ENCODE measurements around the gene RFX2. TPM values are rescaled to one million over a fixed set of nuclear protein-coding genes. Genes with fewer than 3 reads are reported as not detected.

RFX2 gene
- total and polyA plus RNA-seq, 10 of the 15 experiments (the other 5 are each of a cell fraction or from before 2014, with no cell fraction given): 3.2 to 9.8 (median 4.7) TPM

DNA sequence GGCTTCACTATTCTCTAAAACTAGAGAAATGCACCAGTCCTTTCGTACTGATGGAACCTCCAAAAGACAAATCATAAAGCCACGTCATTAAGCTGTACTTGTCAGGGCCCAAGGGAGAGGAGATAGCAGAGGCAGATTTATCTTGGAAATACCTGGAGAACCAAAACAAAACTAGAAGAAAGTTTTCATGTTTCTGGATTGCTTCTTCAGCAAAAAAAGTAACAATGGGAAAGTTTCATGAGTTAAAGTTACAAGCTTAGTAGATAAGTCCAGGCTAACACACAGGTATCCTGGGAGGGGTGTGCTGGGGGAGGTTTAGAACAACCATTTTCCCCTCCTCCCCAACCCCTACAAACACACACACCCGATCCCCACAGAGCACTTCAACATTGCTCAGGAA lies 154.0 kb downstream of the RFX2 start:
- in situ Hi-C loops (cut with MboI): no loop called here
- H3K36me3 ChIP-seq (ENCODE audit: control insufficient read depth in 2 of 2, insufficient read depth in 2 of 2, low read length in 1 of 2): peaks cover 1 to 5% of the 10 kb centered on the region in 2 experiments; a peak in 2 of 4 replicates
- peaks cover 3% of the 10 kb centered on the region for H4K20me1 ChIP-seq (ENCODE audit: control insufficient read depth, insufficient read depth)
- BruUV-seq (replicated peaks): no TSS peak
- ChIA-PET POLR2A (no interaction called here), SMC1A (ENCODE audit: uncharacterized antibody, unreplicated experiment) (interaction anchor here (0.7 to 1.2 kb wide), 2 partner anchors 19 to 34 kb away, joined by 3 to 4 read pairs; no protein-coding TSS in a partner anchor), RAD21 (ENCODE audit: unreplicated experiment) (interaction anchor here (1.0 to 1.6 kb wide), 2 partner anchors 92 to 152 kb away, joined by 3 read pairs; partner anchors contain the start of gene NRTN), CTCF (interaction anchor here (1.7 to 3.8 kb wide), 2 partner anchors 11 to 14 kb away, joined by 4 to 22 read pairs; no protein-coding TSS in a partner anchor)
- H3K9ac ChIP-seq (ENCODE audit: control insufficient read depth, insufficient read depth, low read length): no peak overlapping the region
- H3K9me3 ChIP-seq (replicated peaks; ENCODE audit: control insufficient read depth, insufficient read depth, low read length): no peaks in the 10 kb centered on the region
- 67% methylated on average over 3 of the region's 3 CpGs for WGBS (ENCODE audit: insufficient coverage, insufficient replicate concordance, low lambda C conversion rate, missing lambda C conversion rate)
- no peak for FAIRE-seq
- intact Hi-C loops (cut with micrococcal nuclease; ENCODE audit: unreplicated experiment): no loop called here
- no peak overlapping the region for H2AFZ ChIP-seq (ENCODE audit: control insufficient read depth, low read depth, low read length)
- no peak overlapping the region for H3K27ac ChIP-seq (ENCODE audit: control insufficient read depth, insufficient read depth)
- no peak overlapping the region for H3K4me2 ChIP-seq (ENCODE audit: control insufficient read depth, insufficient read depth)
- no peak for DNase-seq (ENCODE audit: low read depth, low spot score)
- no peaks in the 10 kb centered on the region for H3K27me3 ChIP-seq (replicated peaks in 1 of 2; ENCODE audit: control insufficient read depth in 2 of 2, insufficient read depth in 2 of 2, low read length in 1 of 2)
- no peak overlapping the region for H3K4me3 ChIP-seq
- peaks cover 22% of the 10 kb centered on the region for H3K4me1 ChIP-seq (ENCODE audit: control insufficient read depth, insufficient read depth, low read length)
- H3K79me2 ChIP-seq (ENCODE audit: control insufficient read depth, insufficient read depth, low read length): peaks cover 78% of the 10 kb centered on the region
- no peak for ATAC-seq
- no peak for TF ChIP-seq NFXL1 (IDR thresholded peaks at IDR 0.05; ENCODE audit: borderline replicate concordance)
- TF ChIP-seq, protein P1, sequence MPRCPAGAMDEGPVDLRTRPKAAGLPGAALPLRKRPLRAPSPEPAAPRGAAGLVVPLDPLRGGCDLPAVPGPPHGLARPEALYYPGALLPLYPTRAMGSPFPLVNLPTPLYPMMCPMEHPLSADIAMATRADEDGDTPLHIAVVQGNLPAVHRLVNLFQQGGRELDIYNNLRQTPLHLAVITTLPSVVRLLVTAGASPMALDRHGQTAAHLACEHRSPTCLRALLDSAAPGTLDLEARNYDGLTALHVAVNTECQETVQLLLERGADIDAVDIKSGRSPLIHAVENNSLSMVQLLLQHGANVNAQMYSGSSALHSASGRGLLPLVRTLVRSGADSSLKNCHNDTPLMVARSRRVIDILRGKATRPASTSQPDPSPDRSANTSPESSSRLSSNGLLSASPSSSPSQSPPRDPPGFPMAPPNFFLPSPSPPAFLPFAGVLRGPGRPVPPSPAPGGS (IDR thresholded peaks at IDR 0.05; ENCODE audit: borderline replicate concordance, insufficient read depth, low read depth, low read length, poor library complexity, severe bottlenecking): no peak
- TF ChIP-seq, protein P2, sequence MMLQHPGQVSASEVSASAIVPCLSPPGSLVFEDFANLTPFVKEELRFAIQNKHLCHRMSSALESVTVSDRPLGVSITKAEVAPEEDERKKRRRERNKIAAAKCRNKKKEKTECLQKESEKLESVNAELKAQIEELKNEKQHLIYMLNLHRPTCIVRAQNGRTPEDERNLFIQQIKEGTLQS (IDR thresholded peaks at IDR 0.05; ENCODE audit: borderline replicate concordance, extremely low read depth, low read depth, low read length): no peak
- TF ChIP-seq RELB (IDR thresholded peaks at IDR 0.05; ENCODE audit: low read depth): no peak
- TF ChIP-seq JUND (IDR thresholded peaks at IDR 0.05; ENCODE audit: low read depth, low read length): no peak
- TF ChIP-seq, protein P3, sequence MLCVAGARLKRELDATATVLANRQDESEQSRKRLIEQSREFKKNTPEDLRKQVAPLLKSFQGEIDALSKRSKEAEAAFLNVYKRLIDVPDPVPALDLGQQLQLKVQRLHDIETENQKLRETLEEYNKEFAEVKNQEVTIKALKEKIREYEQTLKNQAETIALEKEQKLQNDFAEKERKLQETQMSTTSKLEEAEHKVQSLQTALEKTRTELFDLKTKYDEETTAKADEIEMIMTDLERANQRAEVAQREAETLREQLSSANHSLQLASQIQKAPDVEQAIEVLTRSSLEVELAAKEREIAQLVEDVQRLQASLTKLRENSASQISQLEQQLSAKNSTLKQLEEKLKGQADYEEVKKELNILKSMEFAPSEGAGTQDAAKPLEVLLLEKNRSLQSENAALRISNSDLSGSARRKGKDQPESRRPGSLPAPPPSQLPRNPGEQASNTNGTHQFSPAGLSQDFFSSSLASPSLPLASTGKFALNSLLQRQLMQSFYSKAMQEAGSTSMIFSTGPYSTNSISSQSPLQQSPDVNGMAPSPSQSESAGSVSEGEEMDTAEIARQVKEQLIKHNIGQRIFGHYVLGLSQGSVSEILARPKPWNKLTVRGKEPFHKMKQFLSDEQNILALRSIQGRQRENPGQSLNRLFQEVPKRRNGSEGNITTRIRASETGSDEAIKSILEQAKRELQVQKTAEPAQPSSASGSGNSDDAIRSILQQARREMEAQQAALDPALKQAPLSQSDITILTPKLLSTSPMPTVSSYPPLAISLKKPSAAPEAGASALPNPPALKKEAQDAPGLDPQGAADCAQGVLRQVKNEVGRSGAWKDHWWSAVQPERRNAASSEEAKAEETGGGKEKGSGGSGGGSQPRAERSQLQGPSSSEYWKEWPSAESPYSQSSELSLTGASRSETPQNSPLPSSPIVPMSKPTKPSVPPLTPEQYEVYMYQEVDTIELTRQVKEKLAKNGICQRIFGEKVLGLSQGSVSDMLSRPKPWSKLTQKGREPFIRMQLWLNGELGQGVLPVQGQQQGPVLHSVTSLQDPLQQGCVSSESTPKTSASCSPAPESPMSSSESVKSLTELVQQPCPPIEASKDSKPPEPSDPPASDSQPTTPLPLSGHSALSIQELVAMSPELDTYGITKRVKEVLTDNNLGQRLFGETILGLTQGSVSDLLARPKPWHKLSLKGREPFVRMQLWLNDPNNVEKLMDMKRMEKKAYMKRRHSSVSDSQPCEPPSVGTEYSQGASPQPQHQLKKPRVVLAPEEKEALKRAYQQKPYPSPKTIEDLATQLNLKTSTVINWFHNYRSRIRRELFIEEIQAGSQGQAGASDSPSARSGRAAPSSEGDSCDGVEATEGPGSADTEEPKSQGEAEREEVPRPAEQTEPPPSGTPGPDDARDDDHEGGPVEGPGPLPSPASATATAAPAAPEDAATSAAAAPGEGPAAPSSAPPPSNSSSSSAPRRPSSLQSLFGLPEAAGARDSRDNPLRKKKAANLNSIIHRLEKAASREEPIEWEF (IDR thresholded peaks at IDR 0.05; ENCODE audit: insufficient replicate concordance, low read depth, low read length): no peak
- no peak for TF ChIP-seq ZNF24 (IDR thresholded peaks at IDR 0.05)
- TF ChIP-seq KDM1A (IDR thresholded peaks at IDR 0.05; ENCODE audit: borderline replicate concordance): no peak
- TF ChIP-seq, protein P4, sequence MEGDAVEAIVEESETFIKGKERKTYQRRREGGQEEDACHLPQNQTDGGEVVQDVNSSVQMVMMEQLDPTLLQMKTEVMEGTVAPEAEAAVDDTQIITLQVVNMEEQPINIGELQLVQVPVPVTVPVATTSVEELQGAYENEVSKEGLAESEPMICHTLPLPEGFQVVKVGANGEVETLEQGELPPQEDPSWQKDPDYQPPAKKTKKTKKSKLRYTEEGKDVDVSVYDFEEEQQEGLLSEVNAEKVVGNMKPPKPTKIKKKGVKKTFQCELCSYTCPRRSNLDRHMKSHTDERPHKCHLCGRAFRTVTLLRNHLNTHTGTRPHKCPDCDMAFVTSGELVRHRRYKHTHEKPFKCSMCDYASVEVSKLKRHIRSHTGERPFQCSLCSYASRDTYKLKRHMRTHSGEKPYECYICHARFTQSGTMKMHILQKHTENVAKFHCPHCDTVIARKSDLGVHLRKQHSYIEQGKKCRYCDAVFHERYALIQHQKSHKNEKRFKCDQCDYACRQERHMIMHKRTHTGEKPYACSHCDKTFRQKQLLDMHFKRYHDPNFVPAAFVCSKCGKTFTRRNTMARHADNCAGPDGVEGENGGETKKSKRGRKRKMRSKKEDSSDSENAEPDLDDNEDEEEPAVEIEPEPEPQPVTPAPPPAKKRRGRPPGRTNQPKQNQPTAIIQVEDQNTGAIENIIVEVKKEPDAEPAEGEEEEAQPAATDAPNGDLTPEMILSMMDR (IDR thresholded peaks at IDR 0.05 in 2 of 3, conservative IDR thresholded peaks at IDR 0.05 in 1 of 3; ENCODE audit: control insufficient read depth in 2 of 3, extremely low read depth in 1 of 3, insufficient read depth in 1 of 3, low read depth in 3 of 3, low read length in 3 of 3): no peak
- no peak for TF ChIP-seq PBX3 (IDR thresholded peaks at IDR 0.05; ENCODE audit: insufficient replicate concordance, low read depth, low read length)
